Keratinocyte (primary cell): Measurements from ENCODE around the gene AKT1. TPM values are rescaled to one million over a fixed set of nuclear protein-coding genes. Genes with fewer than 3 reads are reported as not detected.

ENCODE experiments used
- DNase-seq: peaks from one replicate; pipeline ENCODE4 v3.0.0-alpha.2; 2011; ENCODE audit warnings: low read depth, missing footprints, low spot score
- FAIRE-seq: peaks from 2 replicates; lab custom pipeline; 2011; peaks lifted over from hg19 to GRCh38; lab: Jason Lieb, UNC
- H2AFZ ChIP-seq: 2 replicates; pipeline ENCODE4 v1.6.0; 2012; ENCODE audit warnings: low read length, control low read depth, inconsistent platforms; ENCODE audit not compliant: control insufficient read depth
- H3K27ac ChIP-seq: 2 replicates; pipeline ENCODE4 v1.5.1; 2011; ENCODE audit warnings: low read length; ENCODE audit not compliant: control insufficient read depth, insufficient read depth
- H3K27me3 ChIP-seq: 3 replicates; pipeline ENCODE4 v1.6.0; 2011; ENCODE audit warnings: low read length; ENCODE audit not compliant: control insufficient read depth, insufficient read depth; ENCODE audit errors: extremely low read depth
- H3K36me3 ChIP-seq, 2 experiments: 2 replicates in 1 of 2; 3 replicates in 1 of 2; pipeline ENCODE4 v1.5.1; 2011; ENCODE audit warnings: low read length in 2 of 2, mild to moderate bottlenecking in 1 of 2; ENCODE audit not compliant: control insufficient read depth in 2 of 2, insufficient read depth in 2 of 2; ENCODE audit errors: extremely low read depth in 1 of 2
- H3K4me1 ChIP-seq: 3 replicates; pipeline ENCODE4 v1.5.1; 2011; ENCODE audit warnings: low read length; ENCODE audit not compliant: control insufficient read depth, insufficient read depth; ENCODE audit errors: extremely low read depth
- H3K4me2 ChIP-seq: 3 replicates; pipeline ENCODE4 v1.6.0; 2011; ENCODE audit warnings: low read depth, low read length; ENCODE audit not compliant: control insufficient read depth, insufficient read depth; ENCODE audit errors: extremely low read depth
- H3K4me3 ChIP-seq, 3 experiments: fragments of 200-600 bp in 1 of 3; sonication (generic) in 1 of 3; 2 replicates in 2 of 3; 3 replicates in 1 of 3; pipeline ENCODE4 v1.5.1; 2011 to 2016; ENCODE audit warnings: low read length in 3 of 3, mild to moderate bottlenecking in 3 of 3, control low read depth in 2 of 3, inconsistent platforms in 1 of 3, low read depth in 1 of 3, mixed read lengths in 1 of 3, mixed run types in 1 of 3, moderate library complexity in 1 of 3; ENCODE audit not compliant: control insufficient read depth in 2 of 3, insufficient read depth in 2 of 3; ENCODE audit errors: extremely low read depth in 1 of 3
- H3K79me2 ChIP-seq: 2 replicates; pipeline ENCODE4 v1.6.0; 2012; ENCODE audit warnings: low read length; ENCODE audit not compliant: control insufficient read depth, insufficient read depth
- H3K9ac ChIP-seq: 3 replicates; pipeline ENCODE4 v1.6.0; 2011; ENCODE audit warnings: low read length; ENCODE audit not compliant: control insufficient read depth, insufficient read depth; ENCODE audit errors: extremely low read depth
- H3K9me1 ChIP-seq: 3 replicates; pipeline ENCODE4 v1.6.0; 2011; ENCODE audit warnings: low read length; ENCODE audit not compliant: control insufficient read depth, insufficient read depth; ENCODE audit errors: extremely low read depth
- H3K9me3 ChIP-seq: 2 replicates; pipeline ENCODE4 v1.5.1; 2012; ENCODE audit warnings: low read depth, low read length; ENCODE audit not compliant: control insufficient read depth
- H4K20me1 ChIP-seq: 3 replicates; pipeline ENCODE4 v1.6.0; 2011; ENCODE audit warnings: low read length; ENCODE audit not compliant: control insufficient read depth, insufficient read depth; ENCODE audit errors: extremely low read depth
- CTCF ChIP-seq, 3 experiments: IDR thresholded peaks in 1 of 3; conservative IDR thresholded peaks in 1 of 3; optimal IDR thresholded peaks in 1 of 3; 2 replicates in 2 of 3; 3 replicates in 1 of 3; pipeline versions ENCODE3 to v1.5.1; 2011; ENCODE audit warnings: low read length in 3 of 3, mild to moderate bottlenecking in 3 of 3, moderate library complexity in 2 of 3, control low read depth in 1 of 3, inconsistent platforms in 1 of 3; ENCODE audit not compliant: insufficient read depth in 2 of 3; ENCODE audit errors: extremely low read depth in 1 of 3
- EZH2 ChIP-seq: IDR thresholded peaks from one replicate; pipeline ENCODE4 v1.6.1; 2012; ENCODE audit warnings: inconsistent platforms, mild to moderate bottlenecking, low read length, moderate library complexity
- dilution Hi-C: fragments of 300-500 bp; cut with MboI; formaldehyde crosslinking; loops from one replicate; pipeline ENCODE4 v1.7.0; 2020; ENCODE audit warnings: low sequenced_read_pairs; ENCODE audit not compliant: extremely low pct_ligation_motif_present
- polyA plus RNA-seq, 5 experiments: library from polyadenylated mRNA; depleted of rRNA in 3 of 5; stranded (reverse) in 3 of 5; stranded (forward) in 1 of 5; unstranded in 1 of 5; fragments of >200 nt; gene quantifications; 1 replicate in 1 of 5; 2 replicates in 3 of 5; 3 replicates in 1 of 5; pipeline versions ENCODE4 v1.2.1 to v1.2.3, GENCODE V29; 2011 to 2012; ENCODE audit warnings: missing spikeins in 2 of 5, low read depth in 1 of 5, low replicate concordance in 1 of 5

The AKT1 gene
- polyA plus RNA-seq, 1 donor (not counting 4 experiments of a cell fraction or from before 2014, with no cell fraction given): 82.3 TPM

DNA sequence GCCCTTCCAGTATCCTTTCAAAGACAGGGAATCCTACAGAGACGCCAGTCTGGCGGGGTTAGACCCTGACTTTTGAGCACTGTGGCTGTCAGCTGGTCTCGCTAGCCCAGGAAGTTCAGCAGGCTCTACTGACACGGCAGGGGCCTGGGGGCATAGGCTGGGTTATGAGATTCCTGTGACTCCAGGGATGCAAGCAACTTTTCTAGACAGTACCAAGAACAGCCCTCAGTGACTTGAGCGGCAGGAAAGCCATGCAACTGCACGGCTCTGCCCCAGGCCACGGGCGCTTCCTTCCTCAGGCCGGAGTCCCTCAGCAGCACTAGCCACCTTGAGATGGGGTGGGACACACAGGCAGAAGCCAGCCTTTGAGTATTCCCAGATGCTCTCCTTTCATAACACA lies 47.7 kb downstream of the AKT1 start:
- Histone ChIP-seq H3K4me3 (no peak overlapping the region), H4K20me1 (no peaks in the 10 kb centered on the region), H3K9ac (no peak overlapping the region), H3K27me3 (no peaks in the 10 kb centered on the region), H2AFZ (no peak overlapping the region), H3K4me1 (peaks cover 61% of the 10 kb centered on the region), H3K9me1 (peaks cover 2% of the 10 kb centered on the region), H3K9me3 (no peaks in the 10 kb centered on the region), H3K79me2 (no peaks in the 10 kb centered on the region), H3K4me2 (no peak overlapping the region), H3K27ac (peak overlapping the region; percentile 67), H3K36me3 (no peaks in the 10 kb centered on the region)
- dilution Hi-C loops: no loop called here
- DNase-seq (no peak), FAIRE-seq (no peak)
- no peak for TF ChIP-seq CTCF (optimal IDR thresholded peaks at IDR 0.05 in 1 of 3, IDR thresholded peaks at IDR 0.05 in 1 of 3, conservative IDR thresholded peaks at IDR 0.05 in 1 of 3; ENCODE audit: extremely low read depth in 1 of 3, insufficient read depth in 2 of 3, low read length in 3 of 3)
- TF ChIP-seq EZH2: no peak

DNA sequence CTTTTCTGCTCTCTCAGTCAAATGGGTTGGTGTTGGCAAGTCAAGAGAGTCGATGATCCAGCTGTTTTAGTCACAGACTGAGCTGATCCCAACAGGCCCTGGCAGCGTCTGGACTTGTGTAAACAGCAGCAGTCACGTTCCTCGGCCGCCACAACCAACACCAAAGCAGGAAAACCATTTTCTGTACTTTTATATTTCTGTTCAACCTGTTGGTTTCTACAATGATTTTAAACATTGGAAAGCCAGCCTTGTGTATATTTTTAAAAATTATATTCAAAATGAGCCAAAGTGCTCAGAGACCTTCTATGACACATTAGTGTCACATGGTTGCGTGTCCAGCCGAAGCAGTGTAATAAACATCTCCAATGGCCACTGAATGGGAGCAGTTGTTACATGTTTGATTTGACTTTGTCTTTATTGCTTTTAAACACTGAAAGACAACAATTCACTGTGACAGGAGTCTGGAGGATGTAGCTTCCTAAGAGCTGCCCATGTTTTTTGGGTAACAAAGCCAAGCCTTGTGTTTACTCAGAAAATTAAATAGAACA lies 48.5 kb downstream of the AKT1 start:
- Histone ChIP-seq H3K79me2 (no peaks in the 10 kb centered on the region), H3K27me3 (no peaks in the 10 kb centered on the region), H3K9me1 (peaks cover 2% of the 10 kb centered on the region), H3K27ac (peak overlapping the region; percentile 67), H3K9ac (peak overlapping the region; percentile 6), H3K4me1 (peaks cover 61% of the 10 kb centered on the region), H3K9me3 (no peaks in the 10 kb centered on the region), H3K36me3 (no peaks in the 10 kb centered on the region), H2AFZ (no peak overlapping the region), H3K4me3 (peak overlapping the region in 1 of 3 experiments; percentile 39), H3K4me2 (peak overlapping the region; percentile 71), H4K20me1 (no peaks in the 10 kb centered on the region)
- FAIRE-seq (peak; percentile 92), DNase-seq (no peak)
- dilution Hi-C loops: no loop called here
- TF ChIP-seq CTCF (optimal IDR thresholded peaks at IDR 0.05 in 1 of 3, IDR thresholded peaks at IDR 0.05 in 1 of 3, conservative IDR thresholded peaks at IDR 0.05 in 1 of 3; ENCODE audit: extremely low read depth in 1 of 3, insufficient read depth in 2 of 3, low read length in 3 of 3): no peak
- TF ChIP-seq EZH2: no peak
